Fibroblast of pulmonary artery (primary cell): ENCODE data around the gene SHCBP1L.

Experiments
- DNase-seq: peaks from one replicate; pipeline ENCODE4 v3.0.0-alpha.2; 2010; ENCODE audit warnings: low read depth
- H3K4me3 ChIP-seq: replicated peaks from 2 replicates; pipeline ENCODE4 v1.5.1; 2011; ENCODE audit warnings: low read depth, mild to moderate bottlenecking, control low read depth, low read length, moderate library complexity
- CTCF ChIP-seq: IDR thresholded peaks from 2 replicates; pipeline ENCODE4 v1.5.1; 2011; ENCODE audit warnings: mild to moderate bottlenecking, control low read depth, low read length, inconsistent platforms; ENCODE audit errors: missing control alignments

Gene SHCBP1L

GRCh38 chr1:182862827-182863226 lies 90.1 kb downstream of the SHCBP1L start:
- no peak overlapping the region for H3K4me3 ChIP-seq
- no peak for TF ChIP-seq CTCF
- DNase-seq, result no peak

GRCh38 chr1:182861994-182862393 lies 91.0 kb downstream of the SHCBP1L start:
- no peak for TF ChIP-seq CTCF
- H3K4me3 ChIP-seq, result no peak overlapping the region
- DNase-seq, result peak; percentile 45

GRCh38 chr1:182860658-182861057 lies 92.3 kb downstream of the SHCBP1L start:
- no peak for DNase-seq
- H3K4me3 ChIP-seq, result no peak overlapping the region
- no peak for TF ChIP-seq CTCF

GRCh38 chr1:182857212-182857611 lies 95.8 kb downstream of the SHCBP1L start:
- TF ChIP-seq CTCF, result no peak

GRCh38 chr1:182855911-182856310 lies 97.1 kb downstream of the SHCBP1L start:
- DNase-seq, result no peak
- no peak overlapping the region for H3K4me3 ChIP-seq
- TF ChIP-seq CTCF, result no peak

More at GRCh38 chr1:182857212-182857611, 95.8 kb downstream of the SHCBP1L start:
- no peak overlapping the region for H3K4me3 ChIP-seq
- no peak for DNase-seq

GRCh38 chr1:182851825-182852224 lies 101.1 kb downstream of the SHCBP1L start:
- no peak for DNase-seq
- TF ChIP-seq CTCF, result no peak
- H3K4me3 ChIP-seq, result no peak overlapping the region

GRCh38 chr1:182850319-182850718 lies 102.6 kb downstream of the SHCBP1L start:
- H3K4me3 ChIP-seq, result no peak overlapping the region
- TF ChIP-seq CTCF, result no peak
- DNase-seq, result no peak
